Hepatocyte (in vitro differentiated cells): Measurements from ENCODE around the gene OR1F1. TPM values are rescaled to one million over a fixed set of nuclear protein-coding genes. Genes with fewer than 3 reads are reported as not detected.

Experiments
- DNase-seq: peaks from one replicate; pipeline ENCODE4 v3.0.0-alpha.2; 2016; ENCODE audit warnings: low spot score
- H2AFZ ChIP-seq: fragments of 200-600 bp; sonication (generic); 2 replicates; pipeline ENCODE4 v1.6.0; 2016; ENCODE audit warnings: antibody characterized with exemption, mild to moderate bottlenecking
- H3K27ac ChIP-seq: fragments of 200-600 bp; sonication (generic); 2 replicates; pipeline ENCODE4 v1.5.1; 2016; ENCODE audit warnings: mild to moderate bottlenecking
- H3K27me3 ChIP-seq: fragments of 200-600 bp; sonication (generic); 2 replicates; pipeline ENCODE4 v1.6.1; 2016
- H3K36me3 ChIP-seq: fragments of 200-600 bp; sonication (generic); replicated peaks from 2 replicates; pipeline ENCODE4 v1.5.1; 2016; ENCODE audit warnings: low read depth; ENCODE audit not compliant: insufficient read depth
- H3K4me1 ChIP-seq: fragments of 200-600 bp; sonication (generic); 2 replicates; pipeline ENCODE4 v1.5.1; 2016; ENCODE audit warnings: mild to moderate bottlenecking, moderate library complexity; ENCODE audit not compliant: insufficient read depth
- H3K4me2 ChIP-seq: fragments of 200-600 bp; sonication (generic); 2 replicates; pipeline ENCODE4 v1.6.0; 2016
- H3K4me3 ChIP-seq: fragments of 200-600 bp; sonication (generic); 2 replicates; pipeline ENCODE4 v1.5.1; 2016; ENCODE audit warnings: mild to moderate bottlenecking
- H3K79me2 ChIP-seq: fragments of 200-600 bp; sonication (generic); 2 replicates; pipeline ENCODE4 v1.6.0; 2017; ENCODE audit warnings: mild to moderate bottlenecking
- H3K9me2 ChIP-seq: fragments of 200-600 bp; sonication (generic); replicated peaks from 2 replicates; pipeline ENCODE4 v1.6.0; 2017; ENCODE audit warnings: mild to moderate bottlenecking; ENCODE audit not compliant: insufficient read depth
- H3K9me3 ChIP-seq: fragments of 200-600 bp; sonication (generic); 2 replicates; pipeline ENCODE4 v1.5.1; 2016; ENCODE audit warnings: low read depth, mild to moderate bottlenecking
- H4K20me1 ChIP-seq: fragments of 200-600 bp; sonication (generic); 2 replicates; pipeline ENCODE4 v1.6.0; 2016; ENCODE audit warnings: mild to moderate bottlenecking; ENCODE audit not compliant: insufficient read depth, poor library complexity, severe bottlenecking
- CTCF ChIP-seq: fragments of 200-600 bp; sonication (generic); IDR thresholded peaks from 2 replicates; pipeline ENCODE4 v1.5.1; 2016; ENCODE audit warnings: antibody characterized with exemption, mild to moderate bottlenecking; ENCODE audit not compliant: poor library complexity
- EZH2 ChIP-seq: fragments of 200-600 bp; sonication (generic); IDR thresholded peaks from 2 replicates; pipeline ENCODE4 v1.6.1; 2016; ENCODE audit warnings: antibody characterized with exemption, mild to moderate bottlenecking, borderline replicate concordance
- EZH2phosphoT487 ChIP-seq: fragments of 200-600 bp; sonication (generic); IDR thresholded peaks from one replicate; pipeline ENCODE4 v1.6.1; 2018; ENCODE audit warnings: antibody characterized with exemption, mild to moderate bottlenecking, low read depth, moderate library complexity; ENCODE audit not compliant: unreplicated experiment, severe bottlenecking
- WGBS: methylation state at CpG from one replicate; pipeline ENCODE4 v1.1.6; 2016; ENCODE audit warnings: low lambda C conversion rate; ENCODE audit errors: missing lambda C conversion rate; 5-methylcytosine and 5-hydroxymethylcytosine counted together
- polyA plus RNA-seq: library from polyadenylated mRNA; unstranded; fragments of >200 nt; fragmentation: Nextera tagmentation; extraction: Ambion mirVana; gene quantifications from 2 replicates; pipeline ENCODE4 v1.2.1, GENCODE V29; 2016
- total RNA-seq: library from RNA; depleted of rRNA; stranded (reverse); fragments of >200 nt; gene quantifications from 2 replicates; pipeline ENCODE4 v1.2.3, GENCODE V29; 2014

Gene OR1F1
- total and polyA plus RNA-seq, 2 experiments from 2014 or later = not detected

- peaks cover 77% of the 10 kb centered on the region for H3K27me3 ChIP-seq
- H2AFZ ChIP-seq = peak overlapping the region; percentile 45
- no peak overlapping the region for H3K27ac ChIP-seq
- no peak for DNase-seq
- peak overlapping the region; percentile 42 for H3K4me3 ChIP-seq
- no peaks in the 10 kb centered on the region for H4K20me1 ChIP-seq
- H3K4me1 ChIP-seq = peaks cover 15% of the 10 kb centered on the region
- no peaks in the 10 kb centered on the region for H3K36me3 ChIP-seq
- TF ChIP-seq EZH2 = peak; percentile 72
- no peak for TF ChIP-seq CTCF
- TF ChIP-seq EZH2phosphoT487 = peak; percentile 27
- no peaks in the 10 kb centered on the region for H3K9me2 ChIP-seq
- H3K79me2 ChIP-seq = no peaks in the 10 kb centered on the region
- 17% methylated on average over 52 of the region's 53 CpGs for WGBS
- no peaks in the 10 kb centered on the region for H3K9me3 ChIP-seq
- H3K4me2 ChIP-seq = peak overlapping the region; percentile 81
These were observed 17.4 kb upstream of the OR1F1 start for GRCh38 chr16:3170440-3171180.

- no peaks in the 10 kb centered on the region for H3K9me3 ChIP-seq
- H3K79me2 ChIP-seq = no peaks in the 10 kb centered on the region
- peak overlapping the region; percentile 81 for H3K4me2 ChIP-seq
- peak overlapping the region; percentile 42 for H3K4me3 ChIP-seq
- DNase-seq = no peak
- no peak overlapping the region for H3K27ac ChIP-seq
- H3K36me3 ChIP-seq = no peaks in the 10 kb centered on the region
- H3K27me3 ChIP-seq = peaks cover 84% of the 10 kb centered on the region
- TF ChIP-seq CTCF = no peak
- TF ChIP-seq EZH2phosphoT487 = no peak
- no peak for TF ChIP-seq EZH2
- WGBS = 22% methylated on average over 29 of the region's 35 CpGs
- no peak overlapping the region for H2AFZ ChIP-seq
- no peaks in the 10 kb centered on the region for H3K9me2 ChIP-seq
- peaks cover 13% of the 10 kb centered on the region for H3K4me1 ChIP-seq
- H4K20me1 ChIP-seq = no peaks in the 10 kb centered on the region
These were observed 16.7 kb upstream of the OR1F1 start for GRCh38 chr16:3171181-3171854.

GRCh38 chr16:3171855-3172593, 16.0 kb upstream of the OR1F1 start:
- TF ChIP-seq EZH2 = peak; percentile 83
- TF ChIP-seq CTCF = no peak
- no peak for TF ChIP-seq EZH2phosphoT487
- Histone ChIP-seq H3K36me3 (no peaks in the 10 kb centered on the region), H3K4me1 (peaks cover 13% of the 10 kb centered on the region), H3K9me2 (no peaks in the 10 kb centered on the region), H3K79me2 (no peaks in the 10 kb centered on the region), H3K4me3 (no peak overlapping the region), H3K27me3 (peaks cover 91% of the 10 kb centered on the region), H2AFZ (no peak overlapping the region), H3K9me3 (no peaks in the 10 kb centered on the region), H4K20me1 (no peaks in the 10 kb centered on the region), H3K4me2 (peak overlapping the region; percentile 81), H3K27ac (no peak overlapping the region)
- DNase-seq = no peak
- 5% methylated on average over 41 of the region's 41 CpGs for WGBS
